WTC11 (cell line): ENCODE data around the gene KRTAP5-3. TPM values are rescaled to one million over a fixed set of nuclear protein-coding genes. Genes with fewer than 3 reads are reported as not detected.

ENCODE experiments used
- ATAC-seq: fragments of 200-7000 bp; cut with Tn5 transposase; 2 replicates; pipeline ENCODE4 v1.10.0; 2021; ENCODE audit warnings: mild to moderate bottlenecking, moderate library complexity
- CTCF ChIA-PET: fragments of 300-600 bp; sonication (Branson Sonifier 250); formaldehyde crosslinking; loops from one replicate; lab custom pipeline; 2021; ENCODE audit warnings: antibody characterized with exemption; lab: Charles Lee
- POLR2A ChIA-PET: fragments of 350-600 bp; sonication (Branson Sonifier 250); formaldehyde crosslinking; loops from one replicate; lab custom pipeline; 2021; ENCODE audit warnings: antibody characterized with exemption; lab: Charles Lee
- DNase-seq: peaks from one replicate; pipeline ENCODE4 v3.0.0; 2021; ENCODE audit warnings: low spot score
- H3K27ac Mint-ChIP-seq: 2 replicates; pipeline ENCODE4 v1.8.0; 2021; ENCODE audit warnings: mixed read lengths
- H3K27me3 Mint-ChIP-seq: 2 replicates; pipeline ENCODE4 v1.8.0; 2021; ENCODE audit warnings: low read depth, mild to moderate bottlenecking, moderate library complexity, mixed read lengths
- H3K36me3 Mint-ChIP-seq: 2 replicates; pipeline ENCODE4 v1.8.0; 2021; ENCODE audit warnings: mixed read lengths
- H3K4me1 Mint-ChIP-seq: 2 replicates; pipeline ENCODE4 v1.8.0; 2022; ENCODE audit warnings: mixed read lengths
- H3K4me3 Mint-ChIP-seq: 2 replicates; pipeline ENCODE4 v1.8.0; 2021; ENCODE audit warnings: mild to moderate bottlenecking, moderate library complexity, mixed read lengths
- H3K9me3 Mint-ChIP-seq: 2 replicates; pipeline ENCODE4 v1.8.0; 2021; ENCODE audit warnings: mixed read lengths
- ATF2 ChIP-seq: sonication (generic); formaldehyde crosslinking; IDR thresholded peaks from 2 replicates; pipeline ENCODE4 v1.8.1; 2022; ENCODE audit warnings: low read depth, missing genetic modification reagents, borderline replicate concordance
- CBFB ChIP-seq: sonication (generic); formaldehyde crosslinking; IDR thresholded peaks from 2 replicates; pipeline ENCODE4 v1.8.1; 2022; ENCODE audit warnings: mild to moderate bottlenecking, low read depth, missing genetic modification reagents
- ETV6 ChIP-seq: sonication (generic); formaldehyde crosslinking; IDR thresholded peaks from 2 replicates; pipeline ENCODE4 v1.8.1; 2022; ENCODE audit warnings: mild to moderate bottlenecking, missing genetic modification reagents
- GABPB1 ChIP-seq: sonication (generic); formaldehyde crosslinking; IDR thresholded peaks from 2 replicates; pipeline ENCODE4 v1.8.1; 2023; ENCODE audit warnings: mild to moderate bottlenecking, missing genetic modification reagents
- JAZF1 ChIP-seq: fragments of 250-450 bp; sonication (Bioruptor Pico); IDR thresholded peaks from 2 replicates; pipeline ENCODE4 v1.9.0; 2021; ENCODE audit warnings: moderate library complexity, mild to moderate bottlenecking, inconsistent platforms
- JUN ChIP-seq: sonication (generic); formaldehyde crosslinking; IDR thresholded peaks from 2 replicates; pipeline ENCODE4 v1.8.0; 2023; ENCODE audit warnings: mild to moderate bottlenecking, missing genetic modification reagents
- KAT7 ChIP-seq: sonication (generic); formaldehyde crosslinking; IDR thresholded peaks from 2 replicates; pipeline ENCODE4 v1.8.1; 2023; ENCODE audit warnings: missing genetic modification reagents, mild to moderate bottlenecking, borderline replicate concordance
- MXD4 ChIP-seq: fragments of 250-450 bp; sonication (Bioruptor Pico); IDR thresholded peaks from 2 replicates; pipeline ENCODE4 v1.8.0; 2021; ENCODE audit warnings: mild to moderate bottlenecking, moderate library complexity, borderline replicate concordance
- NFYB ChIP-seq: sonication (generic); formaldehyde crosslinking; conservative IDR thresholded peaks from 2 replicates; pipeline ENCODE4 v1.8.0; 2022; ENCODE audit warnings: low read depth, missing genetic modification reagents
- NR3C1 ChIP-seq: sonication (generic); formaldehyde crosslinking; conservative IDR thresholded peaks from 2 replicates; pipeline ENCODE4 v1.8.1; 2023; ENCODE audit warnings: low read depth, mild to moderate bottlenecking, missing genetic modification reagents
- RORB ChIP-seq: fragments of 250-450 bp; sonication (Bioruptor Pico); IDR thresholded peaks from 2 replicates; pipeline ENCODE4 v1.9.0; 2021; ENCODE audit warnings: mild to moderate bottlenecking
- SMAD4 ChIP-seq: sonication (generic); formaldehyde crosslinking; IDR thresholded peaks from 2 replicates; pipeline ENCODE4 v1.8.0; 2022; ENCODE audit warnings: mild to moderate bottlenecking, missing genetic modification reagents
- STAT6 ChIP-seq: sonication (generic); formaldehyde crosslinking; conservative IDR thresholded peaks from 2 replicates; pipeline ENCODE4 v1.8.1; 2023; ENCODE audit warnings: mild to moderate bottlenecking, low read depth, missing genetic modification reagents, moderate library complexity
- TEAD1 ChIP-seq: sonication (generic); formaldehyde crosslinking; IDR thresholded peaks from 2 replicates; pipeline ENCODE4 v1.8.0; 2022; ENCODE audit warnings: mild to moderate bottlenecking, missing genetic modification reagents
- TP53 ChIP-seq: sonication (generic); formaldehyde crosslinking; IDR thresholded peaks from 2 replicates; pipeline ENCODE4 v1.8.1; 2023; ENCODE audit warnings: mild to moderate bottlenecking, missing genetic modification reagents
- USF1 ChIP-seq: sonication (generic); formaldehyde crosslinking; IDR thresholded peaks from 2 replicates; pipeline ENCODE4 v1.8.0; 2022; ENCODE audit warnings: mild to moderate bottlenecking, missing genetic modification reagents
- USF2 ChIP-seq: sonication (generic); formaldehyde crosslinking; IDR thresholded peaks from 2 replicates; pipeline ENCODE4 v1.8.1; 2023; ENCODE audit warnings: mild to moderate bottlenecking, missing genetic modification reagents, moderate library complexity
- ZNF138 ChIP-seq: sonication (generic); formaldehyde crosslinking; conservative IDR thresholded peaks from 2 replicates; pipeline ENCODE4 v1.8.1; 2022; ENCODE audit warnings: mild to moderate bottlenecking, moderate library complexity, missing genetic modification reagents
- total RNA-seq: library from RNA; stranded (reverse); gene quantifications from 3 replicates; pipeline ENCODE4 v1.2.3, GENCODE V29; 2021

The KRTAP5-3 gene
- total RNA-seq, 1 experiment from 2014 or later, result not detected

GRCh38 chr11:1564535-1565172 is 43.6 kb downstream of the KRTAP5-3 start:
- Mint-ChIP-seq H3K27me3 (peaks cover 26% of the 10 kb centered on the region), H3K4me1 (peaks cover 13% of the 10 kb centered on the region), H3K36me3 (no peaks in the 10 kb centered on the region), H3K9me3 (no peaks in the 10 kb centered on the region), H3K27ac (no peak overlapping the region), H3K4me3 (no peak overlapping the region)
- DNase-seq (peak; percentile 80), ATAC-seq (peak; percentile 70)
- CTCF ChIA-PET, result interaction anchor here (0.9 to 4.1 kb wide), 8 partner anchors 9 to 59 kb away, joined by 3 to 54 read pairs (median 8); no protein-coding TSS in a partner anchor
- POLR2A ChIA-PET, result interaction anchor here (0.6 to 1.7 kb wide), 3 partner anchors 16 to 48 kb away, joined by 3 to 9 read pairs (median 6); no protein-coding TSS in a partner anchor
- TF ChIP-seq ZNF138 (no peak), ATF2 (CRISPR knock-in tag) (0 out of 2 replicates have a peak, but pooled peaks have one; percentile 78), NFYB (CRISPR knock-in tag) (peak; percentile 72)

- H3K27ac Mint-ChIP-seq, result no peak overlapping the region
- TF ChIP-seq NR3C1 (CRISPR knock-in tag), result no peak
- TF ChIP-seq TP53, result 0 out of 2 replicates have a peak, but pooled peaks have one; percentile 25
- peaks cover 12% of the 10 kb centered on the region for H3K4me1 Mint-ChIP-seq
- peaks cover 26% of the 10 kb centered on the region for H3K27me3 Mint-ChIP-seq
- ATAC-seq (no peak; the same call in 1 of the 2 replicates), DNase-seq (no peak)
- ChIA-PET CTCF (interaction anchor here (0.9 to 4.1 kb wide), 8 partner anchors 8 to 59 kb away, joined by 3 to 54 read pairs (median 8); no protein-coding TSS in a partner anchor), POLR2A (interaction anchor here (0.6 to 1.7 kb wide), 3 partner anchors 15 to 49 kb away, joined by 3 to 9 read pairs (median 6); no protein-coding TSS in a partner anchor)
- H3K36me3 Mint-ChIP-seq, result no peaks in the 10 kb centered on the region
- H3K9me3 Mint-ChIP-seq, result no peaks in the 10 kb centered on the region
- no peak overlapping the region for H3K4me3 Mint-ChIP-seq
These were observed 44.3 kb downstream of the KRTAP5-3 start for GRCh38 chr11:1563697-1564534.

GRCh38 chr11:1563149-1563638 is 45.1 kb downstream of the KRTAP5-3 start:
- DNase-seq (no peak), ATAC-seq (no peak)
- no peak overlapping the region for H3K4me3 Mint-ChIP-seq
- TF ChIP-seq MXD4 (CRISPR knock-in tag) (no peak), JUN (no peak), GABPB1 (CRISPR knock-in tag) (no peak), JAZF1 (no peak), TEAD1 (CRISPR knock-in tag) (no peak)
- CTCF ChIA-PET, result interaction anchor here (2.1 to 4.1 kb wide), 4 partner anchors 9 to 32 kb away, joined by 8 to 54 read pairs (median 32); no protein-coding TSS in a partner anchor
- POLR2A ChIA-PET, result no interaction called here
- no peaks in the 10 kb centered on the region for H3K36me3 Mint-ChIP-seq
- peaks cover 29% of the 10 kb centered on the region for H3K27me3 Mint-ChIP-seq
- H3K27ac Mint-ChIP-seq, result no peak overlapping the region
- H3K9me3 Mint-ChIP-seq, result no peaks in the 10 kb centered on the region
- H3K4me1 Mint-ChIP-seq, result peaks cover 11% of the 10 kb centered on the region

GRCh38 chr11:1562469-1563148 is 45.7 kb downstream of the KRTAP5-3 start:
- POLR2A ChIA-PET, result no interaction called here
- TF ChIP-seq USF2 (CRISPR knock-in tag) (no peak), CBFB (CRISPR knock-in tag) (no peak), SMAD4 (no peak), USF1 (CRISPR knock-in tag) (no peak), ATF2 (CRISPR knock-in tag) (no peak), ETV6 (CRISPR knock-in tag) (no peak), STAT6 (CRISPR knock-in tag) (no peak), NR3C1 (CRISPR knock-in tag) (no peak), KAT7 (CRISPR knock-in tag) (no peak), RORB (CRISPR knock-in tag) (no peak)

More at GRCh38 chr11:1562469-1563148, 45.7 kb downstream of the KRTAP5-3 start:
- Mint-ChIP-seq H3K36me3 (no peaks in the 10 kb centered on the region), H3K4me1 (peaks cover 12% of the 10 kb centered on the region), H3K9me3 (no peaks in the 10 kb centered on the region), H3K27me3 (peaks cover 35% of the 10 kb centered on the region), H3K4me3 (no peak overlapping the region), H3K27ac (no peak overlapping the region)
- no peak for DNase-seq
- CTCF ChIA-PET, result interaction anchor here (2.6 to 5.3 kb wide), 4 partner anchors 9 to 16 kb away, joined by 8 to 72 read pairs (median 53); no protein-coding TSS in a partner anchor
- no peak for ATAC-seq
